PC-9 (cell line): ENCODE results near the gene GALNT1.

Experiments used
- CTCF ChIP-seq: fragments of 200-600 bp; sonication (generic); conservative IDR thresholded peaks from 2 replicates; pipeline ENCODE4 v1.6.1; 2017; ENCODE audit warnings: mixed run types, antibody characterized with exemption, mild to moderate bottlenecking, moderate library complexity
- EZH2 ChIP-seq: fragments of 200-600 bp; sonication (generic); IDR thresholded peaks from 2 replicates; pipeline ENCODE4 v1.8.0; 2017; ENCODE audit warnings: antibody characterized with exemption, low read depth

- TF ChIP-seq CTCF = no peak
- TF ChIP-seq EZH2 = no peak
These were observed 162.4 kb downstream of the GALNT1 start for GRCh38 chr18:35743916-35744315.
